Psoas muscle (tissue), 8 donors: Measurements from ENCODE around the gene ARL6IP1. TPM values are rescaled to one million over a fixed set of nuclear protein-coding genes. Genes with fewer than 3 reads are reported as not detected.

Experiments used
- ATAC-seq, 4 donors: fragments of 200-7000 bp; cut with Tn5 transposase; one replicate each; pipeline ENCODE4 v1.9.1; 2020; ENCODE audit warnings: moderate library complexity in 3 of 4, mild to moderate bottlenecking in 2 of 4
- DNase-seq, 2 donors: peaks; one replicate each; pipeline ENCODE4 v3.0.0-alpha.2; 2020
- H3K27ac ChIP-seq: fragments of 200-600 bp; one replicate; pipeline ENCODE4 v1.8.0; 2022
- H3K27me3 ChIP-seq, 3 donors: fragments of 200-600 bp in 1 of 3; one replicate each; pipeline versions ENCODE4 v1.6.1 to v1.8.0; 2013 to 2022; ENCODE audit warnings: low read length in 2 of 3, mild to moderate bottlenecking in 2 of 3, moderate library complexity in 1 of 3; ENCODE audit not compliant: insufficient read depth in 3 of 3
- H3K36me3 ChIP-seq, 2 donors: fragments of 200-600 bp in 1 of 2; one replicate each; pipeline versions ENCODE4 v1.6.1 to v1.8.0; 2013 to 2022; ENCODE audit warnings: low read depth in 1 of 2, mild to moderate bottlenecking in 1 of 2, moderate library complexity in 1 of 2; ENCODE audit not compliant: insufficient read depth in 1 of 2
- H3K4me1 ChIP-seq: fragments of 200-600 bp; one replicate; pipeline ENCODE4 v1.8.0; 2022
- H3K4me3 ChIP-seq: fragments of 200-600 bp; one replicate; pipeline ENCODE4 v1.8.0; 2022; ENCODE audit warnings: mild to moderate bottlenecking
- H3K9me3 ChIP-seq: fragments of 200-600 bp; one replicate; pipeline ENCODE4 v1.8.0; 2022
- CTCF ChIP-seq: fragments of 200-600 bp; IDR thresholded peaks from one replicate; pipeline ENCODE4 v1.8.0; 2022; ENCODE audit warnings: antibody characterized with exemption
- WGBS, 3 donors: extraction: QIAGEN DNeasy Blood & Tissue Kit; methylation state at CpG; one replicate each; pipeline versions ENCODE4 v1.1.6 to v1.1.7; 2013; 5-methylcytosine and 5-hydroxymethylcytosine counted together
- intact Hi-C, 2 donors: fragments of 100-400 bp; cut with DNase I; formaldehyde crosslinking; loops; one replicate each; pipeline versions ENCODE4 v1.11.0 to v1.14.2; 2022
- polyA plus RNA-seq, 3 donors: library from polyadenylated mRNA; stranded (reverse); fragments of 200-250 nt; gene quantifications; one replicate each; pipeline ENCODE4 v1.2.3, GENCODE V29; 2013
- total RNA-seq, 4 donors: library from RNA; stranded (reverse); fragmentation: NEBNext Ultra II Directional in 2 of 4; extraction: Animal tissue kit (Norgen Biotek cat#: 25700) in 2 of 4; gene quantifications; one replicate each; pipeline versions ENCODE4 v1.2.1 to v1.2.4, GENCODE V29; 2021 to 2023
- donor health status: healthy with polysubstance abuse.
- donor health status: DM: no; HTN: no; CAD: no; lungs with moderate emphysema.
- donor health status: Bipolar disorder and iron deficiency.
- donor health status: healthy.
- donor health status: DM: yes; HTN: yes; CAD: no.
- donor health status: DM: no; HTN: no; CAD: no.
- donor health status: DM: no; HTN: no; CAD: no.
- donor health status: DM: yes; HTN: yes; CAD: no.

ARL6IP1 gene
- total and polyA plus RNA-seq, 7 donors, result 13.2 to 24.6 (median 15.9) TPM

GRCh38 chr16:18811925-18812324, 10.6 kb upstream of the ARL6IP1 start:
- Histone ChIP-seq H3K27me3 (no peaks in the 10 kb centered on the region), H3K27ac (peak overlapping the region; percentile 77), H3K4me1 (peaks cover 18% of the 10 kb centered on the region), H3K4me3 (peak overlapping the region; percentile 20), H3K36me3 (peaks cover 13 to 94% of the 10 kb centered on the region in 2 donors), H3K9me3 (no peaks in the 10 kb centered on the region)
- no peak for TF ChIP-seq CTCF
- intact Hi-C loops, result no loop called here
- 30 to 56% (median 33%) methylated on average over 3 of the region's 3 CpGs for WGBS, 3 donors
- ATAC-seq (peak; percentile 84 to 93 (median 87)), DNase-seq (no peak)

GRCh38 chr16:18809165-18809564, 7.8 kb upstream of the ARL6IP1 start:
- peaks cover 26% of the 10 kb centered on the region for H3K4me1 ChIP-seq
- no peak for TF ChIP-seq CTCF
- WGBS, 3 donors, result 90 to 92% (median 91%) methylated on average over 13 of the region's 13 CpGs
- no peaks in the 10 kb centered on the region for H3K27me3 ChIP-seq
- no peaks in the 10 kb centered on the region for H3K9me3 ChIP-seq
- peaks cover 16 to 82% of the 10 kb centered on the region in 2 donors for H3K36me3 ChIP-seq
- intact Hi-C loops, result loop anchor here (10.0 kb wide), 2 partner anchors 46 to 156 kb away; no protein-coding TSS in a partner anchor
- no peak overlapping the region for H3K27ac ChIP-seq
- H3K4me3 ChIP-seq, result no peak overlapping the region
- no peak for DNase-seq
- peak in 1 of 4 donors; percentile 13 for ATAC-seq

DNA sequence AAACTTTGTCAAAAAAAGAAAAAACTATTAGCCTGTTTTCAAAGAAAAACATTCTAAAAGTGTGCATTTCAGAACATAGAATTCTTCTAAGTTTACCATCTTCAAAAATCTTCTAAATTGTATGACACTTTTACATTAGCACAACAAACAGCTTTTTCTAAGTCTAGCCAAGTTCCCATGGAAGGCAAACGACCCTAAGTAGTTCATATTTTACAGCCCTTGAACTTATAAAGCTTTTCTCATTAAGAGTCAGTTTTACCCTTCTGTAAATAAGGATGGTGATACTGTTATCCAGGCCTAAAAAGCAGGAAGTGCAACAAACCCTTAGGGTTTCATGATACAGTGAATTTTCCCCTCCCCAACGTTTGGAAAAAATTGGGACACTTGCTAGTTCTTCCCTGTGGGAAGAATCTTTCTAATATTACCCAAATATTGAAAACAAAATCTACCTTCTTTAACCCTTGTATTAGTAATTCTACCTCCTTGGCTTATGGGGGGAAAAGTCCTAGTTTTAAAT, 4.0 kb upstream of the ARL6IP1 start:
- 14 to 26% (median 24%) methylated on average over 2 of the region's 2 CpGs for WGBS, 3 donors
- no peaks in the 10 kb centered on the region for H3K9me3 ChIP-seq
- intact Hi-C loops, result loop anchor here (10.0 kb wide), 2 partner anchors 49 to 159 kb away; no protein-coding TSS in a partner anchor
- no peak for TF ChIP-seq CTCF
- peaks cover 9 to 50% of the 10 kb centered on the region in 2 donors for H3K36me3 ChIP-seq
- DNase-seq, result no peak
- H3K27me3 ChIP-seq, result no peaks in the 10 kb centered on the region
- H3K27ac ChIP-seq, result peak overlapping the region; percentile 82
- ATAC-seq, result no peak
- peaks cover 23% of the 10 kb centered on the region for H3K4me1 ChIP-seq
- H3K4me3 ChIP-seq, result no peak overlapping the region

DNA sequence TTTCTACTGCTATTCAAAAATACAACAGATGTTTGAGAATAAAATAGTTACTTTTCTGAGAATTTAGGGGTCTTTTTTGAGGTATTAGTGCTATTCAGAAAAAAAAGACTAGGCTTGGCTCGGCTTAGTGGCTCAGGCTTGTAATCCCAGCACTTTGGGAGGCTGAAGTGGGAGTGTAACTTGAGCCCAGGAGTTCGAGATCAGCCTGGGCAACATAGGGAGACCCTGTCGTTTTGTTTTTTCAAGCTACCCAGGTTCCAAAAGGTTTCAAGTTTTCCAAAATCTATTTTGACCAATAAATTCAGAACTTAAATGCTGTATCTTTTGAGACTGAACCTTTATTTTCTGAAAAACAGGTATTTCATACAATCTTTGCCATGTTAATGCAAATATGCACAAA, 3.2 kb upstream of the ARL6IP1 start:
- 18 to 24% (median 22%) methylated on average over 3 of the region's 3 CpGs for WGBS, 3 donors
- H3K4me3 ChIP-seq, result peak overlapping the region; percentile 0
- TF ChIP-seq CTCF, result no peak
- no peaks in the 10 kb centered on the region for H3K9me3 ChIP-seq
- intact Hi-C loops, result loop anchor here (5.0 to 10.0 kb wide), 3 partner anchors 50 to 163 kb away; no protein-coding TSS in a partner anchor
- peaks cover 9 to 42% of the 10 kb centered on the region in 2 donors for H3K36me3 ChIP-seq
- H3K27me3 ChIP-seq, result no peaks in the 10 kb centered on the region
- DNase-seq (no peak), ATAC-seq (no peak)
- H3K27ac ChIP-seq, result peak overlapping the region; percentile 82
- H3K4me1 ChIP-seq, result peaks cover 31% of the 10 kb centered on the region
